Measurements from ENCODE around the gene NDFIP1. TPM values are rescaled to one million over a fixed set of nuclear protein-coding genes. Genes with fewer than 3 reads are reported as not detected.

Gene NDFIP1
- total RNA-seq, 1 donor from 2014 or later = 114 TPM

DNA sequence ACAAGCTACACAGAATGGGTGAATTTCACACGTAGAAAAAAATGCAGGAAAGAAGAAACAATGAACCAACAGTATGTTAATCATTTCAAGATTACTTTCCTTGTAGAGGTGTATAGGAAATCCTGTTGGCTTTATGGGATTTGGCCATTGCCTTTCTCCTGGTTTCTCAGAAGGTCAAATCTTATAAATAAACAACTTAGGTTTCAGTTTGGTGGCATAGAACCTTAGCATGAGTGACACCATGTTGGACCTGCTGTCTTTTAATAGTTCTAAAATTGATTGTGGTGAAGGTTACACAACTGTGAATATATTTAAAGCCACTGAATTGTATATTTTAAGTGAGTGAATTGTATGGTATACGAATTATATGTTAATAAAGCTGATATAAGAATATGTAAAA lies 16.7 kb upstream of the NDFIP1 start:
- no peak for DNase-seq (ENCODE audit: low spot score)

DNA sequence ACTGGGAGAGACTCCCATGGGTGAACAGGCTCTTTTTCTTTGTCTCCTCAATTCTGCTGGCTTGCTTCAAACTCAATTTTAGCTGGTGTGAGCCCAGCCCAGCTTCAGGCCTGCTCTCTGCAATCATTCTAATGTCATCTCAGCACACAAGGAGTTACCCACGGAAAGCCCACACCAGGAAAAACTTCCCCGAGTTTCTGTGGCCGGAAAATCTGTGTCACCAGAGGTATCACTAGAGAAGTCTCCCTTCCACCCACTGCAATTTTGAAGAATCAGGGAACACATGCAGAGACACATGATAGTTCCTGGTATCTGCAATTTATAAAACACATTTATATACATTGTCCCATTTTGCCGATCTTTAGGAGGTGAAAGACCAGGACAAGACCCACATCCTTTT lies 13.5 kb upstream of the NDFIP1 start:
- no peak for DNase-seq (ENCODE audit: low spot score)

DNA sequence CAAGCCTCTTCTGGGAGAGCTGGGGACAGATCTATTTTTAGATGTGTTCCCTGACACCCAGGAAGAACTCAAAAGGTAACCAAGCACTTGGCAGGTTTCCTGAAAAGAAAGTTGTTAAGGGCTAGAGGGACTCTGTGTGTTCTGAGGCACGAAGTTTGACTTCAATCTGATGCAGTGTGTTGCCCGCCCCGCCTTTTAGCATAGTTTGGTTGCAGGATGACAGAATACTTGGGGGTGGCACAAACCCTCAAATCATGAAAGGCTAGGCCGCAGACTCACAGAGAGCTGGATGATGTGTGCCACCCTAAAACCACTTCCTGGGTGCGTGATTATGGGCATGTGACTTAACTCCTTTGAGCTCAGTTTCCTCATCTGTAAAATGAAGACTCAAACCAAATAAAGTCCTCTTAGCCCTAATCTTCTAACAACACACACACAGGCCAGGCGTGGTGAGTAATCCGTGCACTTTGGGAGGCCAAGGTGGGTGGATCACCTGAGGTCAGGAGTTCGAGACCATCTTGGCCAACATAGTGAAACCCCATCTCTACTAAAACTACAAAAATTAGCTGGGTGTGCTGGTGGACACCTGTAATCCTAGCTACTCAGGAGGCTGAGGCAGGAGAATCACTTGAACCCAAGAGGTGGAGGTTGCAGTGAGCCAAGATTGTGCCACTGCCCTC lies 12.8 kb upstream of the NDFIP1 start:
- DNase-seq (ENCODE audit: low spot score) = no peak

DNA sequence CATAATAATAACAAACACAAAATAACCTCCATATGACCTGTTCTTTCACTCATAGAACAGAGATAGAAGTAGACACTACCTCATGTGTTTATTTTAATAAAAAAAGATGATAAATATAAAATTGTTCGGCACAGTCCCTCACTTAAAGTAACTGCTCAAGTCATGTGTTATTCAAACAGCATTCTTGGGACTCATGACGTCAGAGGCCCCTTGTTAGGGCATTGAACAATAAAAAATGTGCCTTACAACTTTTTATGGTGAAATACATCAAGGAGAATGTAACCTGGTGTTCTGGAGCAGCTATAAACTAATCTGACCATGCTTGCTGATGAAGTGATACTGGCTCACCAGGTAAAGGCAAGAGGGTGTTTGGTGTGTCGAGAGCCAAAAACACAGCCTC lies 12.2 kb upstream of the NDFIP1 start:
- no peak for DNase-seq (ENCODE audit: low spot score)

DNA sequence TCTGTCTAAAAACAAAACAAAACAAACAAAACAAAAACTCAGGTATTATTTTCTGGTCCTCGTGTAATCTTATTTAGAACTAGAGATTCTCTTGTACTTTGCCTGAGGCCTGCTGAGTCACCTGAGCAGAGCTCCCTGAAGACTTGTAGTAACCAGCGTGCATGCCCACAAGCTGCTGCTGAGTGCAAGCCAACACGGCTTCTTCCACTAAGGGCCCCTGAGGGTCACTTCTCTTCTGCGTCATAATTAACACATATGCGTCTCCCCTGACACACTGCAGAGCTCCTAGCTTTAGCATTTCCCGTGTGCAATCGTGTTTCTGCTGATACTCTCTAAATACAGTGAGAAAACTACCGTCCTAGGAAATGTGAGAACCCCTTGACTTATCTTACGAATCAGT lies 10.9 kb upstream of the NDFIP1 start:
- no peak for DNase-seq (ENCODE audit: low spot score)

DNA sequence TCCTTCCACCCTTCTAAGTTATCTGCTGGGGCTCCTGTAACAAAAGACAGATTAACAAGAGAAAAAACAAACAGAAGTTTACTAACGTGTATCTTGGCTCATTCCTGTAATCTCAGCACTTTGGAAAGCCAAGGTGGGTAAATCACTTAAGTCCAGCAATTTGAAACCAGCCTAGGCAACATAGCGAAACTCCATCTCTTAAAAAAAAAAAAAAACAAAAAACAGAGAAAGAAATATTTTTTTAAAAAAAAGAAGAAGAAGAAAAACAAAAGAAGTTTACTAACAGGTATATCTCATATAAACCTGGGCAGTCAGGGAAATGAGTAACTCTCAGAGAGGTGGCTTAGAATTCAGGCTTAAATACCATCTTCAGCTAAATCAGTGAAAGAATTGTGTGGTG lies 10.3 kb upstream of the NDFIP1 start:
- no peak for DNase-seq (ENCODE audit: low spot score)

DNA sequence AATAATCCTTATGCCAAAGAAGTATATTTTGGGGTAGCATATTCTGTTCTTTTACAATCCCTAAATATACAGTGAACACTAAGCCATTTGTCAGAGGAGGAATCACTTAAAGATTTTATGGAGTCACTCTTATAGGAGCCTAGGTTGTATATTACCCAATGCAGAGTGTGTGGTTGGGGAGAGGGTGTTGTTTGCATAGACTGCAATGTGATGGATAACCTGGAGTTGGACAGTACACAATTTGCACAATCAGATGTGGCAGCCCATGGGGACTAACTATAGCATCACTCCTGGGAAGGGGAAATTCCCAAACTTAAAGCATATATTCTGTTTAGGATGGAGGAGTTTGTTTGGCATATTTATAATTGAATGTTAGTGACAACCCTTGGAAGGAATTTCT lies 9.6 kb upstream of the NDFIP1 start:
- no peak for DNase-seq (ENCODE audit: low spot score)

DNA sequence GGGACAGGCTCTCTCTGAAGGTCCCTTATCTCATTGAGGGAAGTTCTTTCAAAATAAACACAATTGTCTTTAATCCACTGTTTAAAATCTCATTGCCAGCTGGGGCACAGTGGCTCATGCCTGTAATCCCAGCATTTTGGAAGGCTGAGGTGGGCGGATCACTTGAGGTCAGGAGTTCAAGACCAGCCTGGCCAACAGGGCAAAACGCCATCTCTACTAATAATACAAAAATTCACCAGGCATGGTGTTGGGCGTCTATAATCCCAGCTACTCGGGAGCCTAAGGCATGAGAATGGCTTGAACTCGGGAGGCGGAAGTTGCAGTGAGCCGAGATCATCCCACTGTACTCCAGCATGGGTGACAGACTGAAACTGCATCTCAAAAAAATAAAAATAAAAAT lies 8.3 kb upstream of the NDFIP1 start:
- DNase-seq (ENCODE audit: low spot score) = no peak

DNA sequence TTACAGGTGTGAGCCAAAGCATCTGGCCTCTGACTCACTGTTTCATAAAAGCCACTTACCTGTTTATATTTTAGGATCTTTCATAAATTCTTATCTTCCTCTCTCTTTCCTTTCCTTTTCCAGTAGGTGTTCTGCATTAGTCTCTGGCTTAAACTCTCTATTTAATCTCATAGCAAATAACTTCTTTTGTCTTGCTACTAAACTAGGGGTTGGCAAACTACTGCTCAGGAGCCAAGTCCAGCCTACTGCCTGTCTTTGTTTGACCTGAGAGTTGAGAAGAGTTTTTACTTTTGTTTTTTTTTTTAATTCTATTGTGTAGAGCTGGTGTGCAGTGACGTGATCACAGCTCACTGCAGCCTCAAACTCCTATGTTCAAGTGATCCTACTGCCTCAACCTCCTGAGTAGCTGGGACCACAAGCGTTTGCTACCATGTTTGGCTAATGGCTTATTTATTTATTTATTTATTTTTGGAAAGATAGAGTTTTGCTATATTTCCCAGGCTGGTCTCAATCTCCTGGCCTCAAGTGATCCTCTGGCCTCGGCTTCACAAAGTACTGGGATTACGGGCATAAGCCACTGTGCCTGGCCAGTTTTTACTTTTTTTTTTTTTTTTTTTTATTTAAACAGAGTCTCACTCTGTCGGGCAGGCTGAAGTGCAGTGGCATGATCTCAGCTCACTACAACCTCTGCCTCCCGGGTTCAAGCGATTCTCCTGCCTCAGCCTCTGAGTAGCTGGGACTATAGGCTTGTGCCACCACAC lies 5.4 kb upstream of the NDFIP1 start:
- DNase-seq (ENCODE audit: low spot score) = peak; percentile 57

DNA sequence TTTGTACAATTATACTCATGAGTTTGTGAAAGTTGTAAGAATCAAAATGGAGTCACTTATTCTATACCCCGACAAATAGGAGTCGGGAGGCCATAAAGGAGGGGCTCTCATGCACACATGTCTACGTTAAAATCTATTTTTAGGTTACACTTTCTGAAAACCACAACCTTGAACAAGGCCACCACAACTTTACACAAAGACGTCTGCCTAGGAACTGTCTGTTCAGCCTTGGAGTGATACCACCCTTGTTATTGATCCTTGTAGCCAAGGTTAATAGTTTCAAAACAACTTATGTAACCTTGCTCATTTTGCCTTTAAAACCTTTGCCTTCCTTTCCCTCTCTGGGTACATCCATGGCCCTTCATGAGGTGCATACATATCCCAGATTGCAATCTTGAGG lies 4.1 kb upstream of the NDFIP1 start:
- DNase-seq (ENCODE audit: low spot score) = no peak

DNA sequence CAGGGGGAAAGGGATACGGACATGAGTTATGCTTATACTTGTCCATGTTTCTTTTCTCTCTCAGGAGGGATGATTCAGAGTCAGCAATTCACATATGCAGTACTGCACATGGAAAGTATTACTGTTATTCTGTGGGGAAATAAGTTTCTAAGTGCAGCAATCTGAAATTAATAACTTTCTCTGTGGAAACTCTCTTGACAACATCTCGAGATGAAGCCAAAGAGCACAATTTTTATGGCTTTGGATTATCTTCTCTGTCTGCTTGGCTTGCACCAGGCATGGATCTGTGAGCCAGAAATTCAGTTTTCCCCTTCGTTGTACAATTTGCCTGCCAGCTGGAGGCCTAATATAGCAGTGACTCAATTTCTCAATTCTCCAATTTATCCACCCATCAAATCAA lies 2.5 kb upstream of the NDFIP1 start:
- peak; percentile 94 for DNase-seq (ENCODE audit: low spot score)

DNA sequence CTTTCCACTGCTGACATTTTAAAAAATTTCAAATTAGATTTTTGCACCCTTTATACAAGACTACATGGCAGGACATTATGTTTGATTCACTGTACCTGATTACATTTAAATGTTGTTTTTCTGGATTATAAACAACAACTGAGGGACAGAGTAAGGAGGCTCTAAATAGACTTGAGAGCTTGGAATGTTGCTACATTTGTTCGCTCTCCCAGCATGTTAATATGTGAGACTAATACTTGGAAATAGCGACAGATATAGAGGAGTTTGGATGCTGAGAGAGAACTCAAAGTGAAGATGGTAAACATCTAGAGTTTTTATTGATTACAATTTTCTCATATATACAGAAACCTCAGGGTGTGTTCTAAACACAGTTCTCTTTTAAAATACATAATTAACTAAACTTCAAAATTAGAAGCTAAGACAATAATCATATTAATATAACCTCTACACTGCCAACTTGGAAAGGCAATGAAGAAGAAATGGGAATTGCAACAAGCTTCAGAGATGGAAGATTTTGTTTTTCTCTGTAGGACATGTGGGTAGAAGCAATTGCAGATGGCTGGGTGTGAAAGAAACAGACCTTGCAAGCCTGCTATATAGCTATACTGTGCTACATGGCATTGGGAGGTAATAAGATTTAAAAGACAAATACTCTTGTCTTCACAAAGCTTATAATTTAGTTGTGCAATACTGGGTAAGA lies 1.4 kb upstream of the NDFIP1 start:
- no peak for DNase-seq (ENCODE audit: low spot score)

DNA sequence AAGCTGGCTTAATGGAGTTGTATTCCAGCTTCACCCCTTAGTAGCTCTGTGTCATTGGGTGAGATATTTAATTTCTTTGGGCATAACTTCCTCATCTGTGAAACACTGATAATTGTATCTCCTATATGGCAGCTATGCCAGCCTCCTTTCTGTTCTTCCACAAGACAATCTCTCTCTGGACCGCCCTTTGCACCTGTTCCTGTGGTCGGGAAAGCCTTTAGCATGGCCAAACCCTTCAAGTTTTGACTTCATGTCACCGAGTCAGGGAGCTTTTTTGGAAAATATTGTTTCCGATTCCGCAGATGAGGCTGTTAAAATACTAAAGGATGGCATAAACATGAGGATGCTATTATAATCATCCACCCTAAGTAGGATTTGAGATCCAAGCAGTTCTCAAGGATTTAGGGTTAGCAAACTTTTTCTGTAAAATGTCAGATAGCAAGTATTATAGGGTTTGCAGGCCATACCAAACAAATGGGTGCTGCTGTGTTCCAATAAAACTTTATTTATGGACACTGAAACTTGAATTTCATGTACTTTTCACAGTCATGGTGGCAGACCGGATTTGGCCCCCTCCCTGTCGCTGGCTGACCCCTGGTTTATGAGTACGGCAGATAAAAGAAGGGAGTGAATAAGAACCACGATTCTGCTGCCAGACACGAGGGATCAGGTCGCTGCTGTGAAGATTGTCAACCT lies 695 bp upstream of the NDFIP1 start:
- DNase-seq (ENCODE audit: low spot score) = no peak

DNA sequence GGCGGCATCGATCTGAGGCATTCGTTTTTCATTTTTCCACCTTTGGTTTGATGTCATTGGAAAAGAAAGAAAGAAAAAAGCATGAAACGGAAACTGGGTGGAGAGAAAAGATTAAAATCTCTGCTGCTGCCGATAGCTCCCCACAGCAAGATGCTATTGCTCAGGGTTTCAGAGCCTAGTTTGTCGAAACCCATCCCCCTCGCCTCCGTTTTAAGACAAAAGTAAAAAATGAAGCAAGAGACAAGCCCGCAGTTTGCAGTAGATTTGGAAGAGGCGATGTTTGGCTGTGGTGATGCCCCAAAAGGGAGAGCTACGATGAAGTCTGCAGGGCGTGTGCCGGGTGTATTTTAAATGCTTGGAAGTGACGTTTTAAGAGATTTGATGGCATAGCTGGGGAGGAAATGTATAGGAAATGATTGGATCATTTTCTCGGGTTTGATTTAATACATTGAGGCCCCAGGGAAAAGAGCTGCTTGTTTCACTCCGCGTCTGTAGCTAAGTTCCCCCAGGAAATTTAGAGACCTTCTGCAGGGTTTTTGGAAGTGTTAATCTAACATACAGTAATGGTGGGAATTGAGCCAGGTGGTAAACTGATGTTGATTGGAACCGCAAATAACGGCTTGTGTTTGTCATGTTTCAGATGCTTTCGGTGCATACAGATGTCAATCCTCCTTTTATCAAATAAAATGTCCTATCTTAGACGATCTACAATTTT lies 909 bp downstream of the NDFIP1 start:
- peak; percentile 60 for DNase-seq (ENCODE audit: low spot score)

DNA sequence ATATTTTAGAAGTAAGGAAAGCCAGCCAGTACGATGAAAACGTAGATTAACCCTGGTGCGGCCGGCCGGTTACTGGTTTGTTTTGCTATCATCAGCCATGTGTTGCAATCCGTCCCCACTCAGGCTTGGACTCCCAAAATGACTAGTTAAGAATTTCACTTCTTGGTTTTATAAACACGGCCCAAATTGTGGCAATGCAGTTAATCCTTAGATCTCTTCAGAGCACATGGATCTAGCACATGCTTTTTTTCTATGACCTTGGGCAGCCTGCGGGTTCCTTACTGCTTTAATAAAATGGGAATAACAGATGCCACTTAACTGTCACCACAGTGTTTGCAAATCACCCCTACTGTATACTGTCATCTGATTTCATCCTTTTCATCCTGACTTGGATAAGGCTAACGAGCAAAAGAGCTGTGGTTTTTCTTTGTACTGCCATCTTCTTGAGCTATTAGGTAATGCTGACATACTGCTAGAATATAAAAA lies 1.5 kb downstream of the NDFIP1 start:
- peak; percentile 34 for DNase-seq (ENCODE audit: low spot score)

DNA sequence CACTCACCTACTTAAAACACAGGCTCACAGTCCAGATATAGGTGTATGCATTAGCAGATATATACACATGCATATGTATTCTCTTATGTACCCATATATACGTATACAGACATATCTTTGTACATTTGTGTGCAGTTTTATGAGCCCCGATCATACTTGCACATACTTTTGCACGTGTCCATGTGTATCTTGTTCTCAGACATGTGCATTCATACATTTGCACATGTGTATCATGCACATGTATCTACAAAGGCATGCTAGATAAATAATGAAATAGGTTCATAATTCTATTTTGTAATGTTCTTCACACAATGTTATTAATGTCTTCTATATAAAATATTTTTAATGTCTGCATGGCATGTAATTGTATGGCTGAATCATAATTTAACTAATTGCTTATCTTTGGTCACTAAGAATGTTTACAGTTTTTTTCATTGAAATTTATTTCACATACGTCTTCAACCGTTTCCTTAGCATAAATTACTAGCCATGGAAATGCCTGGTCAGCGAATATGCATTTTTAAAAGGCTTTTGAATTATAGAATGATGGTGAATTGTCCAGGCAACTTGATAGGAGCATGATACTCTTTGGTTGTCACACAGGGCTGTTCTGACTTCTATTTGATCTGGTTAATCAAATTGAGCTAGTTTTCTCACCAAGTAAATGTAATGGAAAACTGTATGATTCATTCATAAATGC lies 2.6 kb downstream of the NDFIP1 start:
- DNase-seq (ENCODE audit: low spot score) = no peak

DNA sequence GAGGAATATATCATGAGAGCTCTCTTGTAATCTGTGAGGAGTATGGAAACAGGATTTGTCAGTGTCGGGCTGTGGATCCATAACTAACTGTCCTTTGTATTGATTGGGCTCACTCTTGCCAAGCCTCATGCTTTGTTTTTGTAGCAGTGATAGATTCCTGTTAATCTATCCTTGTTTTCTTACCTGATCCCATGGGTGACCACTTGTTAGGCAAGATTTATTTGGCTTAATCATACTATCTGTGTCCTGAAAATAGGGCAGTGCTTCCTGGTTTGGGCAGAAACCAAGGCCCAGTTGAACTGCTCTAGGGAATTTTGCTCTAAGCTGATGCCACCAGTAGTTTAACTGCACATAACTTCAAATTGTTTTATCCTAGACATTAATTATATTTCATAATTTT lies 6.1 kb downstream of the NDFIP1 start:
- DNase-seq (ENCODE audit: low spot score) = no peak

DNA sequence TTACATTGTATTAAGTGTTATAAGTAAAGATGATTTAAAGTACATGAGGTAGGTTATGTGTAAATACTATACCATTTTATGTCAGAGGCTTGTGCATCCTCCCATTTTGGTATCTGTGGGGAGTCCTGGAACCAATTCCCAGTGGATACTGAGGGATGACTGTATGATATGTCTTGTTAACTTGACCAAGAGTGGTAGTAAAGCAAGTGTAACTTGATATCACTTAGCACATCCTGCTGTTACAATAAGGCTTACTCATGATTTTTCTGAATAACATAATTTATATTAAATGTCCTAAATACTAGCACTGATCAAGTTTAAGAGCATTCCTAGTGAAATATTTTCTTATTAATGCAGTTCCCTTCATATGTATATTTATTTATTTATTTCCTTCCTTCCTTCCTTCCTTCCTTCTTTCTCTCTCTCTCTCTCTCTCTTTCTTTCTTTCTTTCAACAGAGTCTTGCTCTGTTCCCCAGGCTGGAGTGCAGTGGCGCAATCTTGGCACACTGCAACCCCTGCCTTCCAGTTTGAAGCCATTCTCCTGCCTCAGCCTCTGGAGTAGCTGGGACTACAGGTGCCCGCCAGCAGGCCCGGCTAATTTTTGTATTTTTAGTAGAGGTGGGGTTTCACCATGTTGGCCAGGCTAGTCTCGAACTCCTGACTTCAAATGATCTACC lies 7.5 kb downstream of the NDFIP1 start:
- DNase-seq (ENCODE audit: low spot score) = no peak

DNA sequence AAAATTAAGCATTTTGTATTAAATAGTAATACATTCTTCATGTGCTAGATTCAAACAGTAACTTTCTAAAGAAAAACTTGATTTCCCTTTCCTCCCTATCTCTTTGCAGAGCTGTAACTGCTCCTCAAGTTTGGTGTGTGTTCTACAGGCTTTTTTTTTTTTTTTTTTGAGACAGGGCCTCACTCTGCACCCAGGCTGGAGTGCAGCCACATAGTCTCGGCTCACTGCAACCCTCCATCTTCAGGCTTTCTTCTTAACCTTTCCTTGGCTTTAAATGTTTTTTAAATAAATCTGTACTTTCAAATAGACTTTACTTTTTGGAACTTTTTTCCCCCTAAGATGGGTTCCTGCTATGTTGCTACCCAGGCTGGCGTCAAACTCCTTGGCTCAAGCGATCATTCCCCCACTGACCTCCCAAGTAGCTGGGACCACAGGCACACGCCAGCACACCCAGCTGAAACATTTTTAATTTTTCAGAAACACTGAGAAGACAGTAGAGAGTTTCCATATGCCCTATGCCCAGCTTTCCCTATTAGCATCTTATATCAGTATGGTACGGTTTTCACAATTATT lies 9.1 kb downstream of the NDFIP1 start:
- DNase-seq (ENCODE audit: low spot score) = no peak

DNA sequence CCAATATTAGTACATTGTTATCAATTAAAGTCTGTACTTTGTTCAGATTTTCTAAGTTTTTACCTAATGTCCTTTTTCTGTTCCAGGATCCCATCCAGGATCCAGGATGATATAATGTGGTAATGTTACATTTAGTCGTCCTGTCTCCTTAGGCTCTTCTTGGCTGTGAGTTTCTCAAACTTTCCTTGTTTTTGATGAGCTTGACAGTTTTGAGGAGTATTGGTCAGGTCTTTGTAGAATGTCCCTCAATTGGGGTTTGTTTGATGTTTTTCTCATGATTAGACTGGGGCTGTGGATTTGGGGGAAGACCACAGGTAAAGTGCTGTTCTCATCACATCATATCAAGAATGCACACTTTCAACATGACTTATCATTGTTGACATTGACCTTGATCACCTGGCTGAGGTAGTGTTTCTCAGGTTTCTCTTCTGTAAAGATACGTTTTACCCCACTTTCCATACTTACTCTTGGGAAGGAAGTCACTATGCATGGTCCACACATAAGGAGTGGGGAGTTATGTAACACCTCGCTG lies 9.6 kb downstream of the NDFIP1 start:
- no peak for DNase-seq (ENCODE audit: low spot score)

Measured in umbilical cord (tissue), 2 donors.